Gastrocnemius medialis (tissue), 4 donors: ENCODE measurements around the gene LTO1. TPM values are rescaled to one million over a fixed set of nuclear protein-coding genes. Genes with fewer than 3 reads are reported as not detected.

Experiments used
- ATAC-seq, 2 donors: fragments of 150-250 bp; one replicate each; pipeline ENCODE4 v1.9.1; 2016
- DNase-seq, 2 donors: peaks; one replicate each; pipeline ENCODE4 v3.0.0-alpha.2; 2019
- H3K27ac ChIP-seq, 4 donors: fragments of 200-600 bp; sonication (generic); 1 replicate in 1 of 4; 2 replicates in 3 of 4; pipeline ENCODE4 v1.5.1; 2016 to 2018; ENCODE audit warnings: mild to moderate bottlenecking in 2 of 4, moderate library complexity in 1 of 4
- H3K27me3 ChIP-seq, 3 donors: fragments of 200-600 bp; sonication (generic) in 2 of 3; 1 replicate in 1 of 3; 2 replicates in 2 of 3; pipeline versions ENCODE4 v1.5.1 to v1.6.0; 2016 to 2019; ENCODE audit warnings: mild to moderate bottlenecking in 1 of 3, moderate library complexity in 1 of 3
- H3K36me3 ChIP-seq, 2 donors: fragments of 200-600 bp; sonication (generic) in 1 of 2; one replicate each; pipeline ENCODE4 v1.5.1; 2017 to 2018
- H3K4me1 ChIP-seq, 2 donors: fragments of 200-600 bp; sonication (generic) in 1 of 2; one replicate each; pipeline ENCODE4 v1.5.1; 2016 to 2017; ENCODE audit warnings: mild to moderate bottlenecking in 2 of 2
- H3K4me3 ChIP-seq, 4 donors: fragments of 200-600 bp; sonication (generic) in 3 of 4; 1 replicate in 1 of 4; 2 replicates in 3 of 4; pipeline ENCODE4 v1.5.1; 2016 to 2019; ENCODE audit warnings: mild to moderate bottlenecking in 2 of 4
- H3K9me3 ChIP-seq, 3 donors: fragments of 200-600 bp; sonication (generic) in 2 of 3; 1 replicate in 1 of 3; 2 replicates in 2 of 3; pipeline ENCODE4 v1.5.1; 2016 to 2019
- POLR2A ChIP-seq, 2 donors: fragments of 450-650 bp; IDR thresholded peaks; one replicate each; pipeline ENCODE4 v1.6.1; 2017; ENCODE audit warnings: antibody characterized with exemption in 2 of 2, mild to moderate bottlenecking in 2 of 2, moderate library complexity in 2 of 2
- in situ Hi-C, 4 donors: fragments of 200-750 bp; cut with MboI; loops; one replicate each; pipeline versions ENCODE4 v1.15.0 to v1.8.0; 2017; ENCODE audit warnings: low sequenced_read_pairs in 4 of 4
- intact Hi-C: fragments of 100-400 bp; cut with DNase I; formaldehyde crosslinking; loops from one replicate; pipeline ENCODE4 v1.15.1; 2023; ENCODE audit warnings: low total_unique reads
- total RNA-seq, 4 donors: library from RNA; depleted of rRNA; stranded (reverse); fragments of >200 nt; gene quantifications; one replicate each; pipeline versions ENCODE4 v1.1.0 to v1.2.3, GENCODE V29; 2016
- TF ChIP-seq, protein P1 (sequence below), 5 experiments: fragments of 450-650 bp in 3 of 5; fragments of 200-600 bp in 2 of 5; sonication (generic) in 2 of 5; IDR thresholded peaks in 4 of 5; conservative IDR thresholded peaks in 1 of 5; 1 replicate in 4 of 5; 2 replicates in 1 of 5; pipeline ENCODE4 v1.5.1; 2016 to 2019; ENCODE audit warnings: antibody characterized with exemption in 5 of 5, mild to moderate bottlenecking in 3 of 5, moderate library complexity in 3 of 5

LTO1 gene
- total RNA-seq, 4 donors from 2014 or later: 9.5 to 18.2 (median 13.3) TPM

DNA sequence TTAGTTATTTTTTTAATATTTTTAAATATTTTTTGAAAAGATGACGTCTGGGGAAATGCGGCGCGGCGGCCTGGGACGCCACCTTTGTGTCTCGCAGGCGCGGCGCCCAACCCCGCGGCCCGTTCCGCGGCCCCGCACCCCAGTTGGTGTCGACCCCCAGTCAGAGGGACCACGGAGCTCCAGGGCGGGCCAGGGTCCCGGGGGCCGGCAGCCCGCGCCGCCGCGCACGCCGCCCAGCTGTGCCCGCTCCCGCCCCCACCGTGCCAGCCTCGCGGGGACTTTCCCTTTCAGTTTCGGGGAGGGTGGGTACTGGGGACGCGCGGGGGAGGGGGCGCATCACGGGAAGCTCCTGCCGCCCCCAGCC is 32.6 kb downstream of the LTO1 start:
- H3K36me3 ChIP-seq: no peaks in the 10 kb centered on the region
- H3K27me3 ChIP-seq: peaks cover 34 to 58% (median 56%) of the 10 kb centered on the region in 3 donors
- peak overlapping the region in 3 of 4 donors; percentile 9 to 39 (median 24) for H3K27ac ChIP-seq
- peak overlapping the region; percentile 56 to 76 (median 64) for H3K4me3 ChIP-seq
- ATAC-seq (no peak), DNase-seq (no peak)
- H3K4me1 ChIP-seq: peaks cover 23 to 46% of the 10 kb centered on the region in 2 donors
- in situ Hi-C loops: loop anchor here in 2 of 4 donors (25.0 kb wide), 2 partner anchors 355 to 530 kb away; partner anchors contain the start of gene MYEOV (in 1 of the 2)
- intact Hi-C loops: loop anchor here (2.0 to 5.0 kb wide), 2 partner anchors 200 to 350 kb away; partner anchors contain the start of gene MYEOV
- TF ChIP-seq POLR2A (IDR thresholded peaks at IDR 0.05): no peak
- TF ChIP-seq, protein P1, sequence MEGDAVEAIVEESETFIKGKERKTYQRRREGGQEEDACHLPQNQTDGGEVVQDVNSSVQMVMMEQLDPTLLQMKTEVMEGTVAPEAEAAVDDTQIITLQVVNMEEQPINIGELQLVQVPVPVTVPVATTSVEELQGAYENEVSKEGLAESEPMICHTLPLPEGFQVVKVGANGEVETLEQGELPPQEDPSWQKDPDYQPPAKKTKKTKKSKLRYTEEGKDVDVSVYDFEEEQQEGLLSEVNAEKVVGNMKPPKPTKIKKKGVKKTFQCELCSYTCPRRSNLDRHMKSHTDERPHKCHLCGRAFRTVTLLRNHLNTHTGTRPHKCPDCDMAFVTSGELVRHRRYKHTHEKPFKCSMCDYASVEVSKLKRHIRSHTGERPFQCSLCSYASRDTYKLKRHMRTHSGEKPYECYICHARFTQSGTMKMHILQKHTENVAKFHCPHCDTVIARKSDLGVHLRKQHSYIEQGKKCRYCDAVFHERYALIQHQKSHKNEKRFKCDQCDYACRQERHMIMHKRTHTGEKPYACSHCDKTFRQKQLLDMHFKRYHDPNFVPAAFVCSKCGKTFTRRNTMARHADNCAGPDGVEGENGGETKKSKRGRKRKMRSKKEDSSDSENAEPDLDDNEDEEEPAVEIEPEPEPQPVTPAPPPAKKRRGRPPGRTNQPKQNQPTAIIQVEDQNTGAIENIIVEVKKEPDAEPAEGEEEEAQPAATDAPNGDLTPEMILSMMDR (IDR thresholded peaks at IDR 0.05 in 4 of 5, conservative IDR thresholded peaks at IDR 0.05 in 1 of 5): no peak
- H3K9me3 ChIP-seq: no peaks in the 10 kb centered on the region

DNA sequence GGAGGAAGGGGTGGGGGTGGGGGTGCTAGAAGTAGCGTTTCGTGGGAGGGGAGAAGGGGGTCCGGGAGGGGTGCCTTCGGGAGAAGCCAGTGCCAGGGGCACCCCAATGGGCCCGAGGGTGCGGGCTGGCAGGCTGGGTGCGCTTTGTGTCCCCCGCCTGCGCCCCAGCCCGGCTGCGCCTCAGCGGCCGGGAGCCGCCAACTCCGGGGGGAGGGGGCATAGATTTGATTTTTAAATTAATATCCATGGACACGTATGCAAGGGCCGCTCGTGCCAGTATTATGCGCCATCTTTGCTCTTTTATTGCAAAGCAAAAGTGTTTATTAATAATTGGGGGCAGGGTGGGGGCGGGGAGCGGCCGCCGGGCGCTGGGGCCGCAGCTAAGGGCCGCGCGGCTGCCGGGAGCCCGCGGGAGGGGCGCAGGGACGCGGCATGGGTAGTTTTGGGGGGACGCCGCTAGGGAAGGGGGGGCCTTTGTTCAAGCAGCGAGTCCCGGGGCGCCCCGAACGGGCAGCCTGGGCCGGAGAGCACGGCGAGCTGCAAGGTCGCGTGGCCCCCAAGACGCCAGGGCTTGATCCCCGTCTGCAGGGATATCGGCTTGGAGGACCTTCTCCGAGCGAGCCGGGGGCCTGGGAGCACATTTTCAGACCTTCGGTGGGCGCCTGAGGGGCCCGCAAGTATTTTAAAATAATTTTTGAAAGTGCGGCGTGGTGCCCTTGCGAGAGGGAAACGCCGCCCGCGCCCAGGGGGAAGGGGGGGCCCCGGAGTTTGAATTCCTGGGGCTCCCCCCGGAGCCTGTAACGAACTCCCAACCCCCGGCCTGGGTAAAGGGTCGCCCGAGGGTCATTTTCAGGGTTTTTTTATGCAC is 33.2 kb downstream of the LTO1 start:
- H3K4me3 ChIP-seq: peak overlapping the region; percentile 56 to 76 (median 64)
- ATAC-seq: no peak
- peaks cover 40 to 64% (median 62%) of the 10 kb centered on the region in 3 donors for H3K27me3 ChIP-seq
- TF ChIP-seq, protein P1 (IDR thresholded peaks at IDR 0.05 in 4 of 5, conservative IDR thresholded peaks at IDR 0.05 in 1 of 5): no peak
- TF ChIP-seq POLR2A (IDR thresholded peaks at IDR 0.05): no peak
- no peak for DNase-seq
- H3K36me3 ChIP-seq: no peaks in the 10 kb centered on the region
- no peaks in the 10 kb centered on the region for H3K9me3 ChIP-seq
- peaks cover 27 to 52% of the 10 kb centered on the region in 2 donors for H3K4me1 ChIP-seq
- intact Hi-C loops: loop anchor here (2.0 to 5.0 kb wide), 2 partner anchors 199 to 350 kb away; partner anchors contain the start of gene MYEOV
- in situ Hi-C loops: loop anchor here in 2 of 4 donors (25.0 kb wide), 2 partner anchors 355 to 530 kb away; partner anchors contain the start of gene MYEOV (in 1 of the 2)
- H3K27ac ChIP-seq: peak overlapping the region in 2 of 4 donors; percentile 9 to 48

DNA sequence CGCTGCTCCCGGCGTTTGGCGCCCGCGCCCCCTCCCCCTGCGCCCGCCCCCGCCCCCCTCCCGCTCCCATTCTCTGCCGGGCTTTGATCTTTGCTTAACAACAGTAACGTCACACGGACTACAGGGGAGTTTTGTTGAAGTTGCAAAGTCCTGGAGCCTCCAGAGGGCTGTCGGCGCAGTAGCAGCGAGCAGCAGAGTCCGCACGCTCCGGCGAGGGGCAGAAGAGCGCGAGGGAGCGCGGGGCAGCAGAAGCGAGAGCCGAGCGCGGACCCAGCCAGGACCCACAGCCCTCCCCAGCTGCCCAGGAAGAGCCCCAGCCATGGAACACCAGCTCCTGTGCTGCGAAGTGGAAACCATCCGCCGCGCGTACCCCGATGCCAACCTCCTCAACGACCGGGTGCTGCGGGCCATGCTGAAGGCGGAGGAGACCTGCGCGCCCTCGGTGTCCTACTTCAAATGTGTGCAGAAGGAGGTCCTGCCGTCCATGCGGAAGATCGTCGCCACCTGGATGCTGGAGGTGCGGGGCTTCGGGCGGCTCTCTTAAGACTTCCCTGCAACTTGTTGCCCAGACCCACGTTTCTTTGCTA is 34.1 kb downstream of the LTO1 start, which contains the start of gene CCND1:
CCND1 (plus strand) TSS at position 162 of the 587 bp plus-strand sequence; CDS start at position 320, 158 bp downstream.
- Histone ChIP-seq H3K4me3 (peak within 1 kb of the TSS; percentile 56 to 76 (median 64)), H3K4me1 (peaks cover 33 to 60% of the 10 kb centered on the region in 2 donors), H3K27ac (peak within 1 kb of the TSS in 2 of 4 donors; percentile 9 to 48), H3K27me3 (peaks cover 49 to 73% (median 70%) of the 10 kb centered on the region in 3 donors), H3K9me3 (no peaks in the 10 kb centered on the region), H3K36me3 (no peaks in the 10 kb centered on the region)
- no peak for ATAC-seq
- in situ Hi-C loops: loop anchor here in 2 of 4 donors (25.0 kb wide), 2 partner anchors 354 to 529 kb away; partner anchors contain the start of gene MYEOV (in 1 of the 2)
- DNase-seq: no peak
- intact Hi-C loops: loop anchor here (5.0 kb wide), 1 partner anchor 349 kb away; the partner anchor contains the start of gene MYEOV
- TF ChIP-seq POLR2A (IDR thresholded peaks at IDR 0.05): no peak
- TF ChIP-seq, protein P1 (IDR thresholded peaks at IDR 0.05 in 4 of 5, conservative IDR thresholded peaks at IDR 0.05 in 1 of 5): no peak

DNA sequence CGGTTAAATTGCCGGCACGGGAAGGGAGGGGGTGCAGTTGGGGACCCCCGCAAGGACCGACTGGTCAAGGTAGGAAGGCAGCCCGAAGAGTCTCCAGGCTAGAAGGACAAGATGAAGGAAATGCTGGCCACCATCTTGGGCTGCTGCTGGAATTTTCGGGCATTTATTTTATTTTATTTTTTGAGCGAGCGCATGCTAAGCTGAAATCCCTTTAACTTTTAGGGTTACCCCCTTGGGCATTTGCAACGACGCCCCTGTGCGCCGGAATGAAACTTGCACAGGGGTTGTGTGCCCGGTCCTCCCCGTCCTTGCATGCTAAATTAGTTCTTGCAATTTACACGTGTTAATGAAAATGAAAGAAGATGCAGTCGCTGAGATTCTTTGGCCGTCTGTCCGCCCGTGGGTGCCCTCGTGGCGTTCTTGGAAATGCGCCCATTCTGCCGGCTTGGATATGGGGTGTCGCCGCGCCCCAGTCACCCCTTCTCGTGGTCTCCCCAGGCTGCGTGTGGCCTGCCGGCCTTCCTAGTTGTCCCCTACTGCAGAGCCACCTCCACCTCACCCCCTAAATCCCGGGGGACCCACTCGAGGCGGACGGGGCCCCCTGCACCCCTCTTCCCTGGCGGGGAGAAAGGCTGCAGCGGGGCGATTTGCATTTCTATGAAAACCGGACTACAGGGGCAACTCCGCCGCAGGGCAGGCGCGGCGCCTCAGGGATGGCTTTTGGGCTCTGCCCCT is 34.7 kb downstream of the LTO1 start:
- ATAC-seq (no peak), DNase-seq (no peak)
- H3K4me1 ChIP-seq: peaks cover 35 to 64% of the 10 kb centered on the region in 2 donors
- intact Hi-C loops: loop anchor here (5.0 kb wide), 1 partner anchor 348 kb away; the partner anchor contains the start of gene MYEOV
- H3K27me3 ChIP-seq: peaks cover 53 to 77% (median 77%) of the 10 kb centered on the region in 3 donors
- H3K27ac ChIP-seq: no peak overlapping the region
- no peaks in the 10 kb centered on the region for H3K36me3 ChIP-seq
- in situ Hi-C loops: loop anchor here in 2 of 4 donors (25.0 kb wide), 2 partner anchors 353 to 528 kb away; partner anchors contain the start of gene MYEOV (in 1 of the 2)
- TF ChIP-seq, protein P1 (IDR thresholded peaks at IDR 0.05 in 4 of 5, conservative IDR thresholded peaks at IDR 0.05 in 1 of 5): no peak
- TF ChIP-seq POLR2A (IDR thresholded peaks at IDR 0.05): no peak
- peak overlapping the region; percentile 56 to 76 (median 64) for H3K4me3 ChIP-seq
- H3K9me3 ChIP-seq: no peaks in the 10 kb centered on the region
